ENCODE results near the gene CCNI. TPM values are rescaled to one million over a fixed set of nuclear protein-coding genes. Genes with fewer than 3 reads are reported as not detected.

Gene CCNI
- polyA plus RNA-seq, 1 donor: 239 TPM

DNA sequence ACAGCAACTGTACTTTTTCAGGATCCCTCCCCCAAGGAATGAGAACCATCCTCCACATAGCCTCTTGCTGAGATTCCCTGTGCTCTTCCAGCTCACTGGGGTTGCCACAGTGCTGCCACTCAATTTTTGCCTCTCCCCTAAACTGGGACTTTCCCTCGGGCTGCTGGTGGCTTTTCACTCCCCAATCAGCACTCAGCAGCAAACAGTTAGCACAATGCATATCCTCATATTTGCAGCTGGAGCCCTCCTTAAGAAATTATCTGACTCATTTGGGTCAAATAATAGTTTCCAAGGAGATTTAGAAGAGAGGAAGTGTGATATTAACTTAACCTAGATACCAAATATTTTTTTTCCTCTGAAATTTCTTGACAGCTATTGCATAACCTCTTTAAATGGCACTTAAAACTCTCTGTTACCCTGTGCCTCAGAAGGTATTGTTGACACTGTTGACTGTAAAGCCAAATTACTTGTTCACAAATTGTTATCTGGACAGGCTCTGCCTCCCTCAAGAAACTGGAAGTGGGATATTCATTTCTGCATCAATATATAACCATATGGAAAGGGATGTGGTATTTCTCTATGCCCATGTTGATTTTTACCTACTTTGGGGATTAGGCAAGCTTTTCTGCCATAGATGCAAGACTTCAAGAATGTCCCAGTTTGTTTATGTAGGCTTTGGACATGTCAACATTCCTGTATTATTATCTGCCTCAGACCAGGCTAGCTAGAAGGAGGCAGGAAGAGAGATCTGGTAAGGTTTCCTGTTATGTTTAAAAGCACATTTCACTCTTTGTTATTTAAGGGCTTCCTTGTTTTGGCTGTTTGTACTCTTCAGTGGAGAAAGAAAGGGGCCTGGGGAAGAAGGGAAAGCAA lies 68.2 kb downstream of the CCNI start:
- DNase-seq (ENCODE audit: low read depth): no peak

DNA sequence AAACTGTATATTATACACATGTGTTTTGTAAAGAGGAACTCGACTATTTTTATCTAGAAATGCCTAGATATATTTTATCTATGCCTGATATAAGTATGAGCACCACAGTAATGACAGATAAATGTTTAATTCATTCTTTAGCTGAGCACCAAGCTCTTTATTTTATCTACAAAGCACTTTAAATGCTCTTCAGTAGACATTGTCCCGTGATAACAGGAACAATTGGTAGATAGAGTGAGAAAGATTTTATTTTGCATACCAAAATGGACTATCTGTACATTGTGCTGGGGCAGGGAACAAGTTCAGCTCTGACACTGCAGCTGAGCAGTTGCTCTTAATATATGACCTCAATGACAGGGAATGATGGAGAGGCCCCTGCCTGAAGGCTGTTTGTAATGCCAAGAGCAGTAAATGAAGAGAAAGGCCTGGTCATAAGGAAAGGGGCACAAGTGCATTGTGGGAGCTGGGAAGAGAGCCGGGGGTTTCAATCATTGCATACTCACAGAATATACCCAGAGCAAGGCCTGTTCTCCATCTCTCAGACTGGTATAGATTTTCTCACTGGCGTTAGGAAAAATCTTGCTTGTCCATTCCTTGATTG lies 68.9 kb downstream of the CCNI start:
- DNase-seq (ENCODE audit: low read depth): no peak

DNA sequence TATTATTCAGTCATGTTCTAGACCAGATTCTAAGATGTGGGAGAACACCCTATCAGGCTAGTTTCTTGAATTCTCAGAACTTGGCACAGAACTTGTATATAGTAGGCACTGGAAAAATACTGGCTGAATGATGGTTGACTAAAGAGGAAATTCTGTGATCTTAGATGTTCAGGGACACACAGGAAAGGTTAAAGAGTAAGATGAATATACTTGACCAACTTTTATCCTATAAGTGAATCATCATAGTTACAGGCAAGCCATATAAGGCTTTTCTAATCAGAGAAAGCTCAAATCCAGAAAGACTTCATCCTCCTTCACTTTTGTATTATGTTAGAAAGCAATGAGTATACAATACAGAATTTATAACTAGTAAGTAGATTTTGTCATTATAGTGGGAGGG lies 72.4 kb downstream of the CCNI start:
- no peak for DNase-seq (ENCODE audit: low read depth)

DNA sequence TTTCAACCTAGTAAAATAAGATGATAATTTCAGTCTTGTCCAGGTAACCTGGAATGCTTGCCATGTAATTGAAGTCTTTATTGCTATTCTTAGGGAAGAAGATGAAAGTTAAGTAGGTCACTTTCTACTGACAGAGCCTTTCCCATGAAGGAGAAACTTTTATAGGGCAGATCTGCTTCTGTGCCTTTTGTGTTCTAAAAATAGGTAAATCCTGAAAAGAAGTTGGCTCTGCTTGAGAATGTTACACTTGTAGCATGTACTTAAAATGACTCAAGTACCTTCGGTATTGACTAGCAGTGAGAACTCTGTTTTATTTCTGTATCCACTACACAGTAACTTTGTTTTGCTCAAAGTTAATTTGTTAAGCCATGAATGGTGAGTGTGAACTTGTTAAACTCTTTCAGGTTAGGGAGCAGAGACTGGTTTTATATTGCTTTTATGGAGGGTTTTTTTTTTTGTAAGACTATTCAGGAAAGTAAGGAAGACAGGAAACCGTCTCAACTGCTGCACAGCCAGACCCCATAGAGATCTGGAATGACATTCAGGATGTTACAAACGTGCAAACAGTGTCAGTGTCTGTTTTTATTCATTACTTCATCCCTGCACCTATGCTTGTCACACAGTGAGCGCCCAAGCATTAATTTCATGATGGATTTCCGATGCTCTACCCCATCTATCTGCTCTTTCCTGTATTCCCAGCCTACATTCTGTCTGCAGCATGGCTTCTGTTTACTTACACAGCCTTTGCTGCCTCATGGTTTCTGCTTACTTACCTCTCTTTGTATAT lies 73.3 kb downstream of the CCNI start:
- no peak for DNase-seq (ENCODE audit: low read depth)

DNA sequence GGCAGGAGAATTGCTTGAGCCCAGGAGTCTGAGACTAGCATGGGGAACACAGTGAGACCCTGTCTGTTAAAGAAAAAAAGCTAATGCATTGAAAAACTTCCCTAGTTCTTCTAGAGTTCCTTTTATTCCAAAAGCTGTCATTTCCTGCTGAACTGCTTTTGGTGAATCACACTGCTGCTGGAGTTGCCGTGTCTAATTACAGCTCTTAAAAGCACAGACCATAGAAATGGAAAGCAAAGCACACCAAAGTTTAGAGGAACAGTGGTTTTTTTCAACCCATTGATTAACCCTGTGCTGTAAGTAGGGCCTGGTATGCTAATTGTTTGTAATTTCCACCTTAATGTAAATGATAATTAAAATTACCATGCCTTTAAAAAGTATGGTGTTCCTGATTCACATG lies 73.9 kb downstream of the CCNI start:
- DNase-seq (ENCODE audit: low read depth): no peak

DNA sequence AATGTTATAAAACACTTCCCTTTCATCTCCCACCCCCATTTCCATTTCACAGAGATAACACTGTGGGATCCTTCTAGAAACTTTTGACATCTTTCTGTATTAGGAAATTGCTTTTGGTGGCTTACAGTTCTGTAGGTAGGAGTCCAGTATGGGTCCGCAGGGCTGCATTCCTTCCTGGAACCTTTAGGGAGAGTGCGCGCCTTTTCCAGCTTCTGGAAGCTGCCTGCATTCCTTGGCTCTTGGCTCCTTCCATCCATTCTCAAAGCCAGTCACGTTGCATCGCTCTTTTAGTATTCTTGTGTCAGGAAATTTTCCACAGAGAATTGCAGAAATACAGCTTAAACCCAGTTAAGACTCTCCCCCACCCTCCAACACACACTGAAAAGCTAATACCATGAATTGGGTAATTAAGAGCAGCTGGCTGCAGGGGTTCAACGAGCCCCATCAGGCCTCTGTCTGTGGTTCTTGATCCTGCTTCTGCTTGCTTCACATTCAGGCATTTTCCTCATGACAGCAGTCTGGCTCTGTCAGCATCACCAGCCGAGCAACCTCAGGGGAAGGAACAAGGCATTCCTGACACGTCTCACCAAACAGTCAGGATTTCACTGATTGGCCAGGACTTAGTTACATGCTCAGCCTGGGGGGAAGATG lies 77.4 kb downstream of the CCNI start:
- no peak for DNase-seq (ENCODE audit: low read depth)

DNA sequence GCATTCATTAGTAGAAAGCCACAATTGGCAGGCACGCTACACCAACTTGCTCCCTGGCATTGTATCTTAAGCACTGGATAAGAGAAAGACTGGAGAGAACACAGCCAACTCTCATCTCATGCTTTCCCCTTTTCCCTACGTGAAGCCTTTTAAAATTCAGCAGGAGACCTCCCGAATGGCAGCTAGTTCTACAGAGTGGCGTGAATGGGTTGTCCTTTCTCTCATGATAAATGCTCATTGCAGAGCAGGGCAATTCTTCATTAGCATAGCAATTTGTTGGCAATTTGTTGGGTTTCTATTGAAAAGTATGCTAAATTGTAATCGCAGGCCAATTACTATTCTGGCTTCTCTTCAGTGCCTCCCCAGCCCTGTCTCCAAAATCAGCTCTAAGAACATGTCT lies 78.3 kb downstream of the CCNI start:
- no peak for DNase-seq (ENCODE audit: low read depth)

Other genes starting within 250 kb of the CCNI start
- gene SOWAHB, start 177.8 kb downstream of the CCNI start, polyA plus RNA-seq (ENCODE audit: insufficient read length): 0.05 TPM
- 262 TPM for gene SEPTIN11, start 126.2 kb downstream of the CCNI start, polyA plus RNA-seq (ENCODE audit: insufficient read length)
- 116 TPM for gene CCNG2, start 81.2 kb upstream of the CCNI start, polyA plus RNA-seq (ENCODE audit: insufficient read length)